Measurements from ENCODE around the gene HIVEP3. TPM values are rescaled to one million over a fixed set of nuclear protein-coding genes. Genes with fewer than 3 reads are reported as not detected.

HIVEP3 gene
- total RNA-seq, 4 donors from 2014 or later, result 1.4 to 3.0 (median 2.3) TPM

GRCh38 chr1:41769068-41769467, 149.7 kb downstream of the HIVEP3 start:
- no peaks in the 10 kb centered on the region for H3K9me3 ChIP-seq
- TF ChIP-seq EP300 (IDR thresholded peaks at IDR 0.05), result no peak
- TF ChIP-seq POLR2AphosphoS5 (IDR thresholded peaks at IDR 0.05), result no peak
- TF ChIP-seq CTCF (IDR thresholded peaks at IDR 0.05), result no peak
- TF ChIP-seq POLR2A (IDR thresholded peaks at IDR 0.05; ENCODE audit: low read depth), result no peak
- H3K4me3 ChIP-seq, result no peak overlapping the region
- WGBS, result 79% methylated on average over 2 of the region's 2 CpGs
- peaks cover 10 to 48% (median 29%) of the 10 kb centered on the region in 4 donors for H3K4me1 ChIP-seq
- H3K27me3 ChIP-seq, result no peaks in the 10 kb centered on the region
- DNase-seq (ENCODE audit: extremely low spot score), result no peak
- H3K36me3 ChIP-seq, result no peaks in the 10 kb centered on the region
- intact Hi-C loops (cut with DNase I), result no loop called here
- no peak overlapping the region for H3K27ac ChIP-seq (replicated peaks in 1 of 4)

- DNase-seq (ENCODE audit: extremely low spot score), result no peak
- no peak for TF ChIP-seq CTCF (IDR thresholded peaks at IDR 0.05)
- no peak for TF ChIP-seq POLR2AphosphoS5 (IDR thresholded peaks at IDR 0.05)
- TF ChIP-seq EP300 (IDR thresholded peaks at IDR 0.05), result no peak
- no peak for TF ChIP-seq POLR2A (IDR thresholded peaks at IDR 0.05; ENCODE audit: low read depth)
- intact Hi-C loops (cut with DNase I), result no loop called here
- Histone ChIP-seq H3K4me3 (no peak overlapping the region), H3K27ac (replicated peaks in 1 of 4) (no peak overlapping the region), H3K27me3 (no peaks in the 10 kb centered on the region), H3K4me1 (peaks cover 9 to 48% (median 29%) of the 10 kb centered on the region in 4 donors), H3K36me3 (no peaks in the 10 kb centered on the region), H3K9me3 (no peaks in the 10 kb centered on the region)
- WGBS, result 63% methylated on average over 5 of the region's 6 CpGs
Observed at GRCh38 chr1:41768583-41768982, 150.1 kb downstream of the HIVEP3 start.

GRCh38 chr1:41767534-41768525, 150.9 kb downstream of the HIVEP3 start:
- no peak overlapping the region for H3K4me3 ChIP-seq
- TF ChIP-seq CTCF (IDR thresholded peaks at IDR 0.05) (no peak), EP300 (IDR thresholded peaks at IDR 0.05) (no peak), POLR2A (IDR thresholded peaks at IDR 0.05; ENCODE audit: low read depth) (no peak), POLR2AphosphoS5 (IDR thresholded peaks at IDR 0.05) (no peak)
- no peak for DNase-seq (ENCODE audit: extremely low spot score)
- WGBS, result 63% methylated on average over 11 of the region's 11 CpGs
- no peaks in the 10 kb centered on the region for H3K36me3 ChIP-seq
- H3K9me3 ChIP-seq, result no peaks in the 10 kb centered on the region
- peaks cover 2 to 48% (median 25%) of the 10 kb centered on the region in 4 donors for H3K4me1 ChIP-seq
- no peaks in the 10 kb centered on the region for H3K27me3 ChIP-seq
- intact Hi-C loops (cut with DNase I), result no loop called here
- H3K27ac ChIP-seq (replicated peaks in 1 of 4), result peak overlapping the region in 1 of 4 donors; percentile 47

GRCh38 chr1:41766546-41766945, 152.2 kb downstream of the HIVEP3 start:
- intact Hi-C loops (cut with DNase I), result no loop called here
- H3K4me3 ChIP-seq, result no peak overlapping the region
- H3K27ac ChIP-seq (replicated peaks in 1 of 4), result no peak overlapping the region
- H3K4me1 ChIP-seq, result peaks cover 0 to 42% (median 21%) of the 10 kb centered on the region in 4 donors
- 75% methylated on average over 2 of the region's 2 CpGs for WGBS
- no peaks in the 10 kb centered on the region for H3K9me3 ChIP-seq
- no peak for TF ChIP-seq EP300 (IDR thresholded peaks at IDR 0.05)
- TF ChIP-seq POLR2AphosphoS5 (IDR thresholded peaks at IDR 0.05), result no peak
- no peak for TF ChIP-seq CTCF (IDR thresholded peaks at IDR 0.05)
- no peak for TF ChIP-seq POLR2A (IDR thresholded peaks at IDR 0.05; ENCODE audit: low read depth)
- no peaks in the 10 kb centered on the region for H3K27me3 ChIP-seq
- H3K36me3 ChIP-seq, result no peaks in the 10 kb centered on the region
- no peak for DNase-seq (ENCODE audit: extremely low spot score)
